ENCODE results near the gene GAPDHS.

DNA sequence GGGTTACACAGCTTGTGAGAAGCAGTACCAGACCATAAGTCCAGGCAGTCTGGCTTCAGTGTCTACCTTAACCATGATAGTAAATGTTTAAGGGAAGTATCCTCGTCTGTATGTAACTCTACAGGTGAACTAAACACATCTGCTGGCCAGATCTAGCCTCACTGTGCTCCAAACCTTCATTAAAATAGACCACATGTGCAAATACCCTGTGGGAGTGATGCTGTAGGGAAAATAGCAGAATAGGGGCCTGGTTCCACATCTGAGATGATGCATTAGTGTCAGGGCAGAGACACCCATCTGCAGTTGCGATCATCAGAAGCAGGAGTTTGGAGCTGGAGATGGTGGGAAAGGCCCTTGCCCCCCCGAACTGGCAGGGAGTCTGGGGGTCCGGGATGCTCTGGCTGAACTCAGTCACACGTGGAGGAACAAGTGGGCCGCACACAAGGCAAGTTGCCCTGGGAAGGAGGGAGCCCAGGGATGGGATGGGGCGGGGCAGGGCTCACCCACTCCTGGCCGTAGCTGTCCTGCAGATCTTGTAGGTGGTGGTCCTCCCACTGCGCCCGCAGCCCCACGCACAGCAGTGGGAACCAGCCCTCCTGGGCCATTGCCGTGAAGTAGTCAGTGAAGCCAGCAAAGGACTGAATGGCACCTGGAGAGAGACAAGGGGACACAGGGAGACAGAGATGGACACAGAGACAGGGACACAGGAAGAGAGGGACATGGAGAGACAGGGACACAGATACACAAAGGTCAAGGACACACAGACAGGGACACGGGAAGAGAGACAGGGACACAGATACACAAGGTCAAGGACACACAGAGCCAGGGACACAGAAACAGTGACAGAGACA, 19.5 kb downstream of the GAPDHS start:
- TF ChIP-seq, protein P1, sequence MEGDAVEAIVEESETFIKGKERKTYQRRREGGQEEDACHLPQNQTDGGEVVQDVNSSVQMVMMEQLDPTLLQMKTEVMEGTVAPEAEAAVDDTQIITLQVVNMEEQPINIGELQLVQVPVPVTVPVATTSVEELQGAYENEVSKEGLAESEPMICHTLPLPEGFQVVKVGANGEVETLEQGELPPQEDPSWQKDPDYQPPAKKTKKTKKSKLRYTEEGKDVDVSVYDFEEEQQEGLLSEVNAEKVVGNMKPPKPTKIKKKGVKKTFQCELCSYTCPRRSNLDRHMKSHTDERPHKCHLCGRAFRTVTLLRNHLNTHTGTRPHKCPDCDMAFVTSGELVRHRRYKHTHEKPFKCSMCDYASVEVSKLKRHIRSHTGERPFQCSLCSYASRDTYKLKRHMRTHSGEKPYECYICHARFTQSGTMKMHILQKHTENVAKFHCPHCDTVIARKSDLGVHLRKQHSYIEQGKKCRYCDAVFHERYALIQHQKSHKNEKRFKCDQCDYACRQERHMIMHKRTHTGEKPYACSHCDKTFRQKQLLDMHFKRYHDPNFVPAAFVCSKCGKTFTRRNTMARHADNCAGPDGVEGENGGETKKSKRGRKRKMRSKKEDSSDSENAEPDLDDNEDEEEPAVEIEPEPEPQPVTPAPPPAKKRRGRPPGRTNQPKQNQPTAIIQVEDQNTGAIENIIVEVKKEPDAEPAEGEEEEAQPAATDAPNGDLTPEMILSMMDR (IDR thresholded peaks at IDR 0.05 in 4 of 5, conservative IDR thresholded peaks at IDR 0.05 in 1 of 5): no peak
- TF ChIP-seq POLR2A (IDR thresholded peaks at IDR 0.05): no peak
